GM12873 (cell line): ENCODE data around the gene SP140.

ENCODE experiments used
- TF ChIP-seq, protein P1 (sequence below): IDR thresholded peaks from 2 replicates; pipeline ENCODE4 v1.5.1; 2012; ENCODE audit warnings: low read depth, mild to moderate bottlenecking, moderate library complexity, low read length, control low read depth; ENCODE audit not compliant: insufficient read depth; ENCODE audit errors: missing control alignments

Gene SP140

DNA sequence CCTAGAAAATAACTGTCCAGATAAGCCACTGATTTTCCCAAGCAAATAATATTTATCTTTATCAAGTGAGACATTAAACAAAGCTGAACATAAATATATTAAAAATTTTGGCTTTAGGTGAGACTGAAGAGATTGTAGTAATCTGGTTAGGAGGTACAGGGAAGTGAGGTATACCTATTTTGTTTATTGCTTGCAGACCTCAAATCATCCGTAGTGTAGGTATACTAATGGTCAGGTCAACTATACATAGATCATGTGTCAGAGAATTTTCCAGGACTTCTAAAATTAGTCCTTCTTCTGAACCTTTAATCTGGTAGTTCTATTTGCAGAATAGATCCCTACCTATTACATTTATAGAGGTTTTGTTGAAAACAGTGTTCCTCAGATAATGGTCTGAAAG, 41.5 kb downstream of the SP140 start:
- TF ChIP-seq, protein P1, sequence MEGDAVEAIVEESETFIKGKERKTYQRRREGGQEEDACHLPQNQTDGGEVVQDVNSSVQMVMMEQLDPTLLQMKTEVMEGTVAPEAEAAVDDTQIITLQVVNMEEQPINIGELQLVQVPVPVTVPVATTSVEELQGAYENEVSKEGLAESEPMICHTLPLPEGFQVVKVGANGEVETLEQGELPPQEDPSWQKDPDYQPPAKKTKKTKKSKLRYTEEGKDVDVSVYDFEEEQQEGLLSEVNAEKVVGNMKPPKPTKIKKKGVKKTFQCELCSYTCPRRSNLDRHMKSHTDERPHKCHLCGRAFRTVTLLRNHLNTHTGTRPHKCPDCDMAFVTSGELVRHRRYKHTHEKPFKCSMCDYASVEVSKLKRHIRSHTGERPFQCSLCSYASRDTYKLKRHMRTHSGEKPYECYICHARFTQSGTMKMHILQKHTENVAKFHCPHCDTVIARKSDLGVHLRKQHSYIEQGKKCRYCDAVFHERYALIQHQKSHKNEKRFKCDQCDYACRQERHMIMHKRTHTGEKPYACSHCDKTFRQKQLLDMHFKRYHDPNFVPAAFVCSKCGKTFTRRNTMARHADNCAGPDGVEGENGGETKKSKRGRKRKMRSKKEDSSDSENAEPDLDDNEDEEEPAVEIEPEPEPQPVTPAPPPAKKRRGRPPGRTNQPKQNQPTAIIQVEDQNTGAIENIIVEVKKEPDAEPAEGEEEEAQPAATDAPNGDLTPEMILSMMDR = no peak

DNA sequence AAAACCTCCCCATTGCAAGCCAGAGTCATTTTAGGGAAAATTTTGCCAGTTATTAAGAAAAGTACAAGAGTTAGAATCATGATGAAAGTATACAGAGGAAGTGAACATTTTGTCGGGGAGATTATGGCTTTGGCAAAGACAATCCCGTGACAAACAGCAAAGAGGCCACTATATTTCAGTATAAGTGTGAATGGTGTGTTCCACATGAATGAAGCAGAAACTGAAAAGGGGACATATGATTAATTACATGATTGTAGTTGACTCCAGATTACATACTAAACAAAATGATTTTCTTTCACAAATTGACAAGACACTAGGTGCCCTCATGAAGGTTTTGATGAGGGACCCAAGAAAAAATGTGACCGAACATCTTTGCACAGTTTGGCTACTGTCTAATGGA, 42.0 kb downstream of the SP140 start:
- TF ChIP-seq, protein P1 = no peak

DNA sequence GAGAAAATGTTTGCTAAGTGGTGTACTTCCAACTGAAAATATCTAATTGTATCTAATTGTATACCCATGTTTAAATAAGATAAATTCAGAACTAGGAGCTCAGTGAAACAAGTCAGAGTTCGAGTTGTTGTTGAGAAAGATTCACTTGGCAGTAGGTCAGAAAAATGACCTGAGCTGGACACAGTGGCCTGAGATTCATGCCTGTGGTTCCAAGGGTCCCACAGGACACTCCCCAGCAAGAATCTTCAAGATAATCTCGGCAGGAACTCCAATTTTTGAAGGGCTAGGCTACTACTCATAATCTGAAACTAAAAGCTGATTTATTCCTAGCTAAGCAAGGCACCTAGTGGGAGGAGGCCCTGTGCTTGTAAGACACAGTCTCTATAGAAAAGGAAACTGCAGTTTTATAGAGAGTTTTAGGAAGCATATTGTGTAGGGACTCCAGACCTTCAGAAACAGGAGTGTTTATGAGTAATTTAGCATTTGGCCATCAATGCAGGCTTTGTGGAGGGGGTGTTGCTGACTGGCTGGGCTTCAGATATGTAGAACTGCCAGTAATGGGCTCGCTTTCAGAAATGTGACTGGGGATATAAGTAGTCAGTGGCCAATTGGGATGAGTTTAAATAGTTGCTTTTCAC, 43.2 kb downstream of the SP140 start:
- TF ChIP-seq, protein P1 = no peak

DNA sequence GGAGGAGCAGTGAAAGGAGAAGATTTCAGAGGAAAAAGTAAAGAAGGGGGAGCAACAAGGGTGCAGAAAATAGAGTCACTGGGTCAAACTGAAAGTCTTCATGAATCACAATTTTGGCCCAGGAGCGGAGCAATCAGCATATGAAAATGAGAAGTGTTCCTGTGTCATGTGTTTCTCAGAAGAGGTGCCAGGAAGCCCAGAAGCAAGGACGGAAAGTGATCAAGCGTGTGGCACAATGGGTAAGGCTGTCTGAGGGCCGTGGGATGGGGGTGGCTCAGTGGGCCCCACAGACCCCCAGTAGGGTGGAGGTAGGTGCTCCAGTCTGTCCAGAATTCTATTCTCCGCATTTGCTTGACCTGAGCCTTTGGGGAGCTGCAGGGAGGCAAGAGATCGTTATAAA, 44.2 kb downstream of the SP140 start:
- TF ChIP-seq, protein P1 = no peak

DNA sequence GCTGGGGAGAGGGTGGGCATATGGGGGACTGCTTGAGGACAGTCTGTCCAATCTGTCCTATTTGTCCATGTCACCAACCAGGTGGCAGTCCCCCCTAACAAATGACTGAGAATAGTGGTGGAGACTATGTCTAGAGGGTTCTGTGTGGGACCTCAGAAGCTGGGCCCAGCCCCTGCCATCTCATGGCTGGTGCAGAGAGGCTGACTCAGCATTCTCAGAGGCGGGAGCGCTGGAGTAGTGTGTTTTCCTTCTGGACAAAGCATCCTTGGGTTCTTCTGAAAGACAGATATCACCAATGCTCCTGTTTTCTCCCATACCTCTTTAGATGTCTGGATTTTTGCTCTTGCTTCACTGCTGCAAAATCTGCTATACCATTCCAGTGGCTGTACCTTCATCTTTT, 57.4 kb downstream of the SP140 start:
- TF ChIP-seq, protein P1 = no peak

DNA sequence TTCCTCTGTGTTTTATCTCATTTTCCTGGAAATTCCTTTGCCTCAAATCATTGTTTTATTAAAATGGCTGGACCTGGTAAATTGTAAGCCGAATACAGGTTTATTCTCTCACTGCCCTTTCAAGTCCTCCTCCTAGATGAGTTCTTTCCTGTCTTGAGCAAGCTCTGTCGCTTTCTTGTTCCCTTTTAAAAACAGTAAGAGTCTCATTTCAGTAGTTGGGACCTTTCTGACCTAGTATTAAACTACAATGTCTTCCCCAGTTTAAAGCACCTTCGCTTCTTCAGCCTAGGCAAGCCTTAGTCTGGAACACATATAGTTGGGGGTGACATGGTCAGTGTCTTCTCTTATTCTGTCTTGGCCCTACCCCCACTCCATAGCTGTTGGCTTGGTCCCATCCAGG, 60.5 kb downstream of the SP140 start:
- TF ChIP-seq, protein P1 = no peak

DNA sequence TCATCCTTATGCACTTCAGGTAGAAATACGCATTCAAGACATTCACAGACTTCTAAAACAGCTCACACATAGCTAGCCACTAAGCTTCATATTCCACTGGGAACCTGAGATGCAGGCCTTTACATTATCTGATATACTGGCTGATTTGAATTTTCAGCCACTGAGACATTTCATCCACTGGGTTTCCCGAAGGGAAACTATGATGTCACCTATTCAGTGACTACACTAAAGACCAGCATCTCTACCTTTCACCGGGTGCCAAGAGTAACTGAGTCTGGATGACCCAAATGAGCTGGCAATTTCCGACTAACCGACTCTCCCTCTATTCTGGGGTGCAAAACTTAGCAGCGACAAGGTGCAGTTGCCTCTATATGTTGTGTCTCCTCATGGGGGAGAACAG, 69.7 kb downstream of the SP140 start:
- TF ChIP-seq, protein P1 = no peak
